Panc1 (cell line): ENCODE data around the gene CLDN6. TPM values are rescaled to one million over a fixed set of nuclear protein-coding genes. Genes with fewer than 3 reads are reported as not detected.

ENCODE experiments used
- ATAC-seq: fragments of 200-7000 bp; cut with Tn5 transposase; 2 replicates; pipeline ENCODE4 v1.9.1; 2020; ENCODE audit warnings: mild to moderate bottlenecking, moderate library complexity
- BruUV-seq: library from RNA; stranded (reverse); fragments of 400-500 nt; replicated peaks from 2 replicates; lab custom pipeline; 2021; lab: Mats Ljungman, UMichigan
- CTCF ChIA-PET: fragments of 300-600 bp; sonication (Branson Sonifier 250); formaldehyde crosslinking; loops from one replicate; lab custom pipeline; 2022; ENCODE audit warnings: antibody characterized with exemption; lab: Charles Lee
- POLR2A ChIA-PET: fragments of 300-600 bp; sonication (Branson Sonifier 250); formaldehyde crosslinking; loops from one replicate; lab custom pipeline; 2022; ENCODE audit warnings: antibody characterized with exemption; lab: Charles Lee
- DNase-seq: peaks from one replicate; pipeline ENCODE4 v3.0.0-alpha.2; 2010; ENCODE audit warnings: low read depth, low spot score
- H3K27ac ChIP-seq: 2 replicates; pipeline ENCODE4 v1.5.1; 2011; ENCODE audit warnings: mild to moderate bottlenecking, low read length, inconsistent platforms
- H3K27me3 ChIP-seq: fragments of 200-500 bp; sonication (Bioruptor generic); 2 replicates; pipeline ENCODE4 v1.6.0; 2014; ENCODE audit warnings: low read length, inconsistent platforms; ENCODE audit not compliant: control insufficient read depth, insufficient read depth
- H3K36me3 ChIP-seq: fragments of 200-500 bp; sonication (Bioruptor generic); 2 replicates; pipeline ENCODE4 v1.5.1; 2014; ENCODE audit warnings: inconsistent platforms, mild to moderate bottlenecking, low read length, moderate library complexity; ENCODE audit not compliant: control insufficient read depth, insufficient read depth
- H3K4me1 ChIP-seq: 2 replicates; pipeline ENCODE4 v1.5.1; 2011; ENCODE audit warnings: inconsistent platforms, mild to moderate bottlenecking, low read length, moderate library complexity; ENCODE audit not compliant: control insufficient read depth, insufficient read depth
- H3K4me3 ChIP-seq, 2 experiments: 2 replicates each; pipeline ENCODE4 v1.5.1; 2011 to 2012; ENCODE audit warnings: low read depth in 2 of 2, low read length in 2 of 2, mild to moderate bottlenecking in 2 of 2, inconsistent platforms in 1 of 2, moderate library complexity in 1 of 2
- H3K9me3 ChIP-seq: fragments of 200-500 bp; sonication (Bioruptor generic); 2 replicates; pipeline ENCODE4 v1.5.1; 2014; ENCODE audit warnings: low read depth, mild to moderate bottlenecking, inconsistent platforms, low read length, moderate library complexity; ENCODE audit not compliant: control insufficient read depth, insufficient read depth
- POLR2AphosphoS5 ChIP-seq: IDR thresholded peaks from 2 replicates; pipeline ENCODE4 v1.6.1; 2012; ENCODE audit warnings: mild to moderate bottlenecking, low read depth, low read length, moderate library complexity
- SIN3A ChIP-seq: IDR thresholded peaks from 2 replicates; pipeline ENCODE4 v1.6.1; 2012; ENCODE audit warnings: low read depth, mild to moderate bottlenecking, low read length, moderate library complexity, borderline replicate concordance; ENCODE audit not compliant: insufficient read depth
- TCF7L2 ChIP-seq: IDR thresholded peaks from 2 replicates; pipeline ENCODE4 v1.6.1; 2011; ENCODE audit warnings: mild to moderate bottlenecking, low read depth, low read length, inconsistent platforms
- in situ Hi-C: cut with HindIII; loops from 2 replicates; pipeline ENCODE4 v1.10.0; 2016; ENCODE audit warnings: low sequenced_read_pairs, low pct_unique_long_range_greater_than_20kb
- intact Hi-C: fragments of 100-400 bp; cut with micrococcal nuclease; formaldehyde crosslinking; loops from one replicate; pipeline ENCODE4 v1.10.0; 2022; ENCODE audit not compliant: unreplicated experiment
- total RNA-seq: library from RNA; stranded (reverse); gene quantifications from one replicate; pipeline ENCODE4 v1.2.1, GENCODE V29; 2021; ENCODE audit not compliant: unreplicated experiment
- TF ChIP-seq, protein P1 (sequence below): fragments of 450-650 bp; IDR thresholded peaks from 2 replicates; pipeline ENCODE4 v1.5.1; 2017; ENCODE audit warnings: mild to moderate bottlenecking
- TF ChIP-seq, protein P2 (sequence below), 2 experiments: IDR thresholded peaks; 2 replicates each; pipeline ENCODE4 v1.6.1; 2011 to 2012; ENCODE audit warnings: low read depth in 2 of 2, control low read depth in 1 of 2, low read length in 1 of 2, mild to moderate bottlenecking in 1 of 2, moderate library complexity in 1 of 2; ENCODE audit not compliant: insufficient read depth in 1 of 2

CLDN6 gene
- total RNA-seq, 1 experiment from 2014 or later, result 1.2 TPM

GRCh38 chr16:3065742-3066439 lies 47.9 kb upstream of the CLDN6 start:
- intact Hi-C loops (no loop called here), in situ Hi-C loops (no loop called here)
- DNase-seq (no peak), ATAC-seq (peak; percentile 22; the same call in 1 of the 2 replicates)
- Histone ChIP-seq H3K4me1 (peaks cover 8% of the 10 kb centered on the region; the same call in 1 of the 2 replicates), H3K27me3 (no peaks in the 10 kb centered on the region), H3K4me3 (no peak overlapping the region), H3K9me3 (no peaks in the 10 kb centered on the region), H3K36me3 (no peaks in the 10 kb centered on the region), H3K27ac (no peak overlapping the region; the same call in 1 of the 2 replicates)
- ChIA-PET POLR2A (no interaction called here), CTCF (no interaction called here)
- no TSS peak for BruUV-seq
- TF ChIP-seq, protein P1, sequence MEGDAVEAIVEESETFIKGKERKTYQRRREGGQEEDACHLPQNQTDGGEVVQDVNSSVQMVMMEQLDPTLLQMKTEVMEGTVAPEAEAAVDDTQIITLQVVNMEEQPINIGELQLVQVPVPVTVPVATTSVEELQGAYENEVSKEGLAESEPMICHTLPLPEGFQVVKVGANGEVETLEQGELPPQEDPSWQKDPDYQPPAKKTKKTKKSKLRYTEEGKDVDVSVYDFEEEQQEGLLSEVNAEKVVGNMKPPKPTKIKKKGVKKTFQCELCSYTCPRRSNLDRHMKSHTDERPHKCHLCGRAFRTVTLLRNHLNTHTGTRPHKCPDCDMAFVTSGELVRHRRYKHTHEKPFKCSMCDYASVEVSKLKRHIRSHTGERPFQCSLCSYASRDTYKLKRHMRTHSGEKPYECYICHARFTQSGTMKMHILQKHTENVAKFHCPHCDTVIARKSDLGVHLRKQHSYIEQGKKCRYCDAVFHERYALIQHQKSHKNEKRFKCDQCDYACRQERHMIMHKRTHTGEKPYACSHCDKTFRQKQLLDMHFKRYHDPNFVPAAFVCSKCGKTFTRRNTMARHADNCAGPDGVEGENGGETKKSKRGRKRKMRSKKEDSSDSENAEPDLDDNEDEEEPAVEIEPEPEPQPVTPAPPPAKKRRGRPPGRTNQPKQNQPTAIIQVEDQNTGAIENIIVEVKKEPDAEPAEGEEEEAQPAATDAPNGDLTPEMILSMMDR, result no peak
- TF ChIP-seq, protein P2, sequence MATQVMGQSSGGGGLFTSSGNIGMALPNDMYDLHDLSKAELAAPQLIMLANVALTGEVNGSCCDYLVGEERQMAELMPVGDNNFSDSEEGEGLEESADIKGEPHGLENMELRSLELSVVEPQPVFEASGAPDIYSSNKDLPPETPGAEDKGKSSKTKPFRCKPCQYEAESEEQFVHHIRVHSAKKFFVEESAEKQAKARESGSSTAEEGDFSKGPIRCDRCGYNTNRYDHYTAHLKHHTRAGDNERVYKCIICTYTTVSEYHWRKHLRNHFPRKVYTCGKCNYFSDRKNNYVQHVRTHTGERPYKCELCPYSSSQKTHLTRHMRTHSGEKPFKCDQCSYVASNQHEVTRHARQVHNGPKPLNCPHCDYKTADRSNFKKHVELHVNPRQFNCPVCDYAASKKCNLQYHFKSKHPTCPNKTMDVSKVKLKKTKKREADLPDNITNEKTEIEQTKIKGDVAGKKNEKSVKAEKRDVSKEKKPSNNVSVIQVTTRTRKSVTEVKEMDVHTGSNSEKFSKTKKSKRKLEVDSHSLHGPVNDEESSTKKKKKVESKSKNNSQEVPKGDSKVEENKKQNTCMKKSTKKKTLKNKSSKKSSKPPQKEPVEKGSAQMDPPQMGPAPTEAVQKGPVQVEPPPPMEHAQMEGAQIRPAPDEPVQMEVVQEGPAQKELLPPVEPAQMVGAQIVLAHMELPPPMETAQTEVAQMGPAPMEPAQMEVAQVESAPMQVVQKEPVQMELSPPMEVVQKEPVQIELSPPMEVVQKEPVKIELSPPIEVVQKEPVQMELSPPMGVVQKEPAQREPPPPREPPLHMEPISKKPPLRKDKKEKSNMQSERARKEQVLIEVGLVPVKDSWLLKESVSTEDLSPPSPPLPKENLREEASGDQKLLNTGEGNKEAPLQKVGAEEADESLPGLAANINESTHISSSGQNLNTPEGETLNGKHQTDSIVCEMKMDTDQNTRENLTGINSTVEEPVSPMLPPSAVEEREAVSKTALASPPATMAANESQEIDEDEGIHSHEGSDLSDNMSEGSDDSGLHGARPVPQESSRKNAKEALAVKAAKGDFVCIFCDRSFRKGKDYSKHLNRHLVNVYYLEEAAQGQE (IDR thresholded peaks at IDR 0.05; ENCODE audit: insufficient read depth in 1 of 2, low read depth in 2 of 2, low read length in 1 of 2), result no peak
- TF ChIP-seq SIN3A (no peak), TCF7L2 (no peak), POLR2AphosphoS5 (no peak)

DNA sequence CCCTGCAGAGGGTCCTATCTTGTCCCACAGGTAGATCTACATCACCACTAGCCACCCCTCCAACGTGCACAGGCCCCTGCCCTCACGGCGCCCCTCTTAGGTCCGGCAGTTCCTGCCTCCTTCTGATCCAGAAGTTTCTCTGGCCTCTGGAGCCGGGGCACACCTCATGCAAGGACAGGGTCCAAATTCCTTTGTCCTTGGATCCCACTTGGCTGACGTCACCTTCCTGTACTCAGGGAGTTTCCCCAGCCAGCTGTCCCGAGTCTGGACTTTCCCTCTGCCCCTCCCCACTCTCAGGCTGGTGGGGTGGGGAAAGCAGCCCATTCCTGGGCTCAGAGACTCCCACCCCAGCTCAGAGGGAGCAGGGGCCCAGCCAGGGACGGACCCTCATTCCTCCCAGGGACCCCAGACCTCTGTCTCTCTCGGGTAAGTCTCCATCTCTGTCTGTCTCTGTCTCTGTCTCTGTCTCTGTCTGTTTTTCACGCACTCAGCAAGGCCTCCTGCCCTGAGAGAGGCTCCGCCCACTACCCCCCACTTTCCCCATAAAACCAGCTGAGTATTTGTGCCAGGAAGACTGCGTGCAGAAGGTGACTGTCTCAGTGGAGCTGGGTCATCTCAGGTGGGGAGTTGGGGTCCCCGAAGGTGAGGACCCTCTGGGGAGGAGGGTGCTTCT lies 47.2 kb upstream of the CLDN6 start, which contains the start of gene IL32:
TSS of gene IL32 (plus strand) at position 572 of the 673 bp plus-strand sequence. CDS start 172 bp downstream, outside the sequence.
- Histone ChIP-seq H3K9me3 (no peaks in the 10 kb centered on the region), H3K27me3 (no peaks in the 10 kb centered on the region), H3K4me1 (peaks cover 8% of the 10 kb centered on the region; the same call in 1 of the 2 replicates), H3K27ac (peak within 1 kb of the TSS; percentile 10; the same call in 1 of the 2 replicates), H3K36me3 (no peaks in the 10 kb centered on the region), H3K4me3 (no peak within 1 kb of the TSS)
- POLR2A ChIA-PET, result no interaction called here
- no TSS peak for BruUV-seq
- in situ Hi-C loops (no loop called here), intact Hi-C loops (no loop called here)
- CTCF ChIA-PET, result no interaction called here
- ATAC-seq, result peak; percentile 63; the same call in 1 of the 2 replicates
- no peak for TF ChIP-seq POLR2AphosphoS5
- TF ChIP-seq TCF7L2, result no peak
- TF ChIP-seq, protein P1, result no peak
- TF ChIP-seq, protein P2 (IDR thresholded peaks at IDR 0.05; ENCODE audit: insufficient read depth in 1 of 2, low read depth in 2 of 2, low read length in 1 of 2), result no peak
- no peak for TF ChIP-seq SIN3A
- no peak for DNase-seq
